ENCODE data around the gene SPINK6.

DNA sequence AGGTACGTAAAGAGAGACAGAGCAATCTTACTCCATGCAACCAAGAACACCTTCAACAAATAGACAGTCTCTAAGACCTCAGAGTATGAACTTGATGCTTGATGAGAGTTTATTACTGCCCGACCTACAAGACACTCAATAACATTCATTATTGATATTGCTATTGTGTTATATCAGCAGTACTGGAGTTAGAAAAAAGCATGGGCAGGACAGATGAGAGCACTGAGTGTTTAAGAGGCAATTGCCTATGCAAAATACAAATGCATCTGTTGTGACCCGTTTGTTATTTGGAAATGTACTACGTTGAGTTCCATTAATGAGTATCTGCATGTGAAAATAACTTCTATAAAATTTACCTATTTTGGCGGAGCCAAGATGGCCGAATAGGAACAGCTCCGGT is 27.4 kb downstream of the SPINK6 start:
- TF ChIP-seq SUZ12 (IDR thresholded peaks at IDR 0.05) (no peak), HDGF (IDR thresholded peaks at IDR 0.05; ENCODE audit: borderline replicate concordance) (no peak), FOXK2 (IDR thresholded peaks at IDR 0.05) (no peak), BHLHE40 (IDR thresholded peaks at IDR 0.05; ENCODE audit: borderline replicate concordance) (no peak), SP1 (IDR thresholded peaks at IDR 0.05) (no peak), ARNT (IDR thresholded peaks at IDR 0.05) (no peak), FOXA1 (IDR thresholded peaks at IDR 0.05) (no peak), ELF4 (IDR thresholded peaks at IDR 0.05) (no peak), TARDBP (IDR thresholded peaks at IDR 0.05) (no peak), NFRKB (IDR thresholded peaks at IDR 0.05) (no peak), FOXM1 (IDR thresholded peaks at IDR 0.05; ENCODE audit: borderline replicate concordance) (no peak), LEF1 (IDR thresholded peaks at IDR 0.05; ENCODE audit: borderline replicate concordance) (no peak), ZNF384 (IDR thresholded peaks at IDR 0.05) (no peak), CTBP1 (IDR thresholded peaks at IDR 0.05; ENCODE audit: borderline replicate concordance) (no peak)
